DOHH2 (cell line): ENCODE measurements around the gene MPND.

Experiments
- CTCF ChIP-seq: fragments of 200-600 bp; sonication (generic); IDR thresholded peaks from one replicate; pipeline ENCODE4 v1.5.1; 2014; ENCODE audit warnings: antibody characterized with exemption, mild to moderate bottlenecking, low read depth, low read length; ENCODE audit not compliant: poor library complexity, severe bottlenecking
- EZH2phosphoT487 ChIP-seq: fragments of 200-600 bp; sonication (generic); IDR thresholded peaks from 2 replicates; pipeline ENCODE4 v1.6.1; 2017; ENCODE audit warnings: borderline replicate concordance, mild to moderate bottlenecking, antibody characterized with exemption, low read length, moderate library complexity, mixed read lengths

- TF ChIP-seq CTCF (no peak), EZH2phosphoT487 (no peak)
Measured at GRCh38 chr19:4345342-4346019, 2.1 kb downstream of the MPND start.
